H1 (cell line): ENCODE data around the gene ADAMTS16. TPM values are rescaled to one million over a fixed set of nuclear protein-coding genes. Genes with fewer than 3 reads are reported as not detected.

Experiments used
- BRCA1 ChIP-seq: IDR thresholded peaks from 2 replicates; pipeline ENCODE4 v1.6.1; 2012; ENCODE audit warnings: low read depth, low read length, improper control_type of control experiment
- CTBP2 ChIP-seq: IDR thresholded peaks from 2 replicates; pipeline ENCODE4 v1.7.0; 2011; ENCODE audit warnings: borderline replicate concordance, mild to moderate bottlenecking, moderate library complexity, mixed read lengths, low read length; ENCODE audit not compliant: insufficient read depth, insufficient read length
- GTF2F1 ChIP-seq: IDR thresholded peaks from 2 replicates; pipeline ENCODE4 v1.6.1; 2012; ENCODE audit warnings: low read depth, low read length, improper control_type of control experiment, borderline replicate concordance
- KDM4A ChIP-seq: IDR thresholded peaks from one replicate; pipeline ENCODE4 v1.7.1; 2012; ENCODE audit warnings: low read depth, mild to moderate bottlenecking, moderate library complexity, low read length, inconsistent platforms; ENCODE audit not compliant: severe bottlenecking
- RAD21 ChIP-seq, 2 experiments: IDR thresholded peaks in 1 of 2; conservative IDR thresholded peaks in 1 of 2; 2 replicates each; pipeline ENCODE4 v1.6.1; 2011; ENCODE audit warnings: low read depth in 2 of 2, low read length in 2 of 2, improper control_type of control experiment in 1 of 2, inconsistent platforms in 1 of 2, mild to moderate bottlenecking in 1 of 2, moderate library complexity in 1 of 2
- polyA plus RNA-seq, 7 experiments: library from polyadenylated mRNA; depleted of rRNA in 3 of 7; stranded (reverse) in 5 of 7; unstranded in 2 of 7; fragments of >200 nt in 5 of 7; fragments of 200-250 nt in 2 of 7; gene quantifications; 1 replicate in 5 of 7; 2 replicates in 1 of 7; 4 replicates in 1 of 7; pipeline versions ENCODE4 v1.2.1 to v1.2.3, GENCODE V29; 2011 to 2013; ENCODE audit warnings: missing spikeins in 2 of 7, mixed read lengths in 2 of 7
- total RNA-seq: library from RNA; stranded (reverse); fragmentation: NEBNext Ultra II Directional; extraction: Animal tissue kit (Norgen Biotek cat#: 25700); gene quantifications from 2 replicates; pipeline ENCODE4 v1.2.1, GENCODE V29; 2021

ADAMTS16 gene
- total and polyA plus RNA-seq, 2 of the 8 experiments (the other 6 are each of a cell fraction or from before 2014, with no cell fraction given): 3.7 to 16.0 TPM

GRCh38 chr5:5128766-5129165, 11.4 kb upstream of the ADAMTS16 start (continued):
- TF ChIP-seq KDM4A (no peak), GTF2F1 (no peak), RAD21 (IDR thresholded peaks at IDR 0.05 in 1 of 2, conservative IDR thresholded peaks at IDR 0.05 in 1 of 2; ENCODE audit: low read depth in 2 of 2, low read length in 2 of 2) (no peak), BRCA1 (no peak), CTBP2 (no peak)
